GM12872 (cell line): ENCODE results near the gene PERM1.

Experiments
- TF ChIP-seq, protein P1 (sequence below): IDR thresholded peaks from 3 replicates; pipeline ENCODE4 v1.5.1; 2011; ENCODE audit warnings: low read depth, mild to moderate bottlenecking, low read length, moderate library complexity; ENCODE audit not compliant: insufficient read depth

PERM1 gene

DNA sequence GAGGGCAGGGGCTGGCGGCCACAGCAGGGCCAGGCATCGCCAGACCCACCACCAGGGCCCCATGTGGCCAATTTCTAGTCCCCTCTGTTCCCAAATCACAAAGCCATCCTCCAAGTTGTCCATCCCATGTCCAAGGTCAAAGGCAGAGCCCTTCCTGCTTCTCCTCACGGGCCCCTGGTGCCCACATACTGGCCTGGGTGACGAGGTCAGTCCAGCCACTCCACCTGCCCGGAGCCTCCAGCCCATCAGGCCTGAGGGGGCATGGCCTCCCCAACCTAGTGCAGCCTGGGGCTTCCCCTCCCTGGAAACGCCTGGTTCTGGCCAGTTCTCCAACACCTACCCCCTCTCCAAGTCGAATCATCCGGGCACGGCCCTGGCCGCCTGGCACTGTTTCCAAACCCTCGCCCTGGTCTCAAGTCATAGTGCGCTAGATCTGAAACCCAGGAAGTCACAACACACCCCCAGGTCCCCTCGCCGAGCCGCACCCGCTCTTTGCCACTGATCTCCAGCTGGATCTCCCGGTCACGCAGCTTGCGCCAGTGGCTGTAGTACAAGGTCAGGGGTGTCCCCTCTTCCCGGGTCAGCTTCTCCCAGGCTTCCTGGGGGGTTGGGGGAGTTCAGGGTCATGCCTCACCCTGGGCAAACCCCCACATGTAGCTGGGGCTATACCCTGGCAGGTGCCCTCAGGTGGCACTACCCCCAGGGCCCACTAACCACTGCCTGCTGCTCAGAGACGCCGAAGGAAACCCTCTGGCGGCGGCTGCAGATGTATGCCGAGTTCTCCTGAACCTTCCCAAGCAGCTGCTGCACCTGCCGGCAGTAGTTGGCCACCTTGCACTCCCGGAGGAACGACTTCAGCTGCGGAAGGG is 36.0 kb downstream of the PERM1 start:
- TF ChIP-seq, protein P1, sequence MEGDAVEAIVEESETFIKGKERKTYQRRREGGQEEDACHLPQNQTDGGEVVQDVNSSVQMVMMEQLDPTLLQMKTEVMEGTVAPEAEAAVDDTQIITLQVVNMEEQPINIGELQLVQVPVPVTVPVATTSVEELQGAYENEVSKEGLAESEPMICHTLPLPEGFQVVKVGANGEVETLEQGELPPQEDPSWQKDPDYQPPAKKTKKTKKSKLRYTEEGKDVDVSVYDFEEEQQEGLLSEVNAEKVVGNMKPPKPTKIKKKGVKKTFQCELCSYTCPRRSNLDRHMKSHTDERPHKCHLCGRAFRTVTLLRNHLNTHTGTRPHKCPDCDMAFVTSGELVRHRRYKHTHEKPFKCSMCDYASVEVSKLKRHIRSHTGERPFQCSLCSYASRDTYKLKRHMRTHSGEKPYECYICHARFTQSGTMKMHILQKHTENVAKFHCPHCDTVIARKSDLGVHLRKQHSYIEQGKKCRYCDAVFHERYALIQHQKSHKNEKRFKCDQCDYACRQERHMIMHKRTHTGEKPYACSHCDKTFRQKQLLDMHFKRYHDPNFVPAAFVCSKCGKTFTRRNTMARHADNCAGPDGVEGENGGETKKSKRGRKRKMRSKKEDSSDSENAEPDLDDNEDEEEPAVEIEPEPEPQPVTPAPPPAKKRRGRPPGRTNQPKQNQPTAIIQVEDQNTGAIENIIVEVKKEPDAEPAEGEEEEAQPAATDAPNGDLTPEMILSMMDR: no peak

DNA sequence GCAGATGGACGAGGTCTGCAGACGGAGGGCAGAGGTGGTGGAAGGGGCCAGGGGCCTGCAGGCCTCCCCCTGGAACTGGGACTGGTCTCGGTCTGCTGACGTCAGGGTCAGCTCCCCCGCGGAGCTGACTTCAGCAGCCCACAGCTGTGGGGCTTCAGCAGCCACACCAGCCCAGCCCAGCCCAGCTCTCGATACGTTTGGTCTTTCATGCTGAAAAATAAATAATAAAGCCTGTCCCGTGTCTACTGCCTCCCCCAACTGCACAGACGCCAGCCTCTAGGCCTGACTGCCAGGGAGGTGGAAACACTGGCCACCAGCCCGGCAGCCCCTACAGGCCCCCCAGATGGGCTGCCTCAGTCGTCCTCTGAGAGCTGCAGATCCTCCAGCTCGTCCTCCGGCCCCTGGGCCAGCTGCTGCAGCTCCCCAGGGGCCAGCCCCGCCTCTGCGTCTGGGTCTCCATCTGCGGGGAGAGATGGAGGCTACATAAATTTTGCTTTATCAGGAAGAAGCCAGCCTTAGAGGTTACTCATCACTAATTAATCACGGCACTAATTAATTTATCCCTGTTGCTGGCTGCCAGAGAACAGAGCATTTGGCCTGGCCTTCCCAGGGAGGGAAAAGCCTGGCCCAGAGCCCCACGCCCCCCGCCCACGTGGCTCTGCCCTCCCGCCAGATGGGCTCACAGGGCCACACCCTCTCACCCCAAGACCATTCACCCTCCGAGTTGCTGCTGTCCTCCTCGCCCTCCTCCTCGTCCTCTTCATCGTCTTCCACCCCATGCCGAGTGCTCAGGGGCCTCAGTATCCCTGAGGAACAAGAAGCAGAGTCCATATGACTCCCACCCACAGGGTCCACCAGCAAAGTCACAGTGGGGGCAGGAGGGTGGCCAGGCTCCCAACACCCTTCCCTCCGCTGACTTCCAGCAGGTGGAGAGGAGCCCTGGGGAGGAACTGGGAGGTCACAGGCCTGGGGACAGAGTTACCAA is 37.3 kb downstream of the PERM1 start:
- TF ChIP-seq, protein P1: no peak

DNA sequence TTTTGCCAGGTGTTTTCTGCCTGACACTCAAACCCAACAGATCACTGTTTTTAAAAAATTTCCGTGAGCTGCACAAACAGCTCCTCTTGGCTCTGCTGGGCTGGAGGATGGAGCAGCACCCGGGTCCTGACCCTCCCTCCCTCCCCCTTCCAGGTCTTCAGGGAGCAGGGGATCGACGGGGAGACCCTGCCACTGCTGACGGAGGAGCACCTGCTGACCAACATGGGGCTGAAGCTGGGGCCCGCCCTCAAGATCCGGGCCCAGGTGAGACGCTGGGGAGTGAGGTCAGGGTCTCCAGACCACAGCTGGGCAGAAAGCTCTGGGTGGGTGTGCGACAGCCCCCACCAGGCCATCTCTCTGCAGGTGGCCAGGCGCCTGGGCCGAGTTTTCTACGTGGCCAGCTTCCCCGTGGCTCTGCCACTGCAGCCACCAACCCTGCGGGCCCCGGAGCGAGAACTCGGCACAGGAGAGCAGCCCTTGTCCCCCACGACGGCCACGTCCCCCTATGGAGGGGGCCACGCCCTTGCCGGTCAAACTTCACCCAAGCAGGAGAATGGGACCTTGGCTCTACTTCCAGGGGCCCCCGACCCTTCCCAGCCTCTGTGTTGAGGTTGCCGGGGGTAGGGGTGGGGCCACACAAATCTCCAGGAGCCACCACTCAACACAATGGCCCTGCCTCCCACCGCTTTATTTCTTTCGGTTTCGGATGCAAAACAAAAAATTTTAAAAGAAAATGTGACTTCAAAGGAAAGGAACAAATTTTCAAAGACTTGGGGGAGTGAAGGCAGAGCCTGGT is 38.1 kb downstream of the PERM1 start:
- TF ChIP-seq, protein P1: no peak

DNA sequence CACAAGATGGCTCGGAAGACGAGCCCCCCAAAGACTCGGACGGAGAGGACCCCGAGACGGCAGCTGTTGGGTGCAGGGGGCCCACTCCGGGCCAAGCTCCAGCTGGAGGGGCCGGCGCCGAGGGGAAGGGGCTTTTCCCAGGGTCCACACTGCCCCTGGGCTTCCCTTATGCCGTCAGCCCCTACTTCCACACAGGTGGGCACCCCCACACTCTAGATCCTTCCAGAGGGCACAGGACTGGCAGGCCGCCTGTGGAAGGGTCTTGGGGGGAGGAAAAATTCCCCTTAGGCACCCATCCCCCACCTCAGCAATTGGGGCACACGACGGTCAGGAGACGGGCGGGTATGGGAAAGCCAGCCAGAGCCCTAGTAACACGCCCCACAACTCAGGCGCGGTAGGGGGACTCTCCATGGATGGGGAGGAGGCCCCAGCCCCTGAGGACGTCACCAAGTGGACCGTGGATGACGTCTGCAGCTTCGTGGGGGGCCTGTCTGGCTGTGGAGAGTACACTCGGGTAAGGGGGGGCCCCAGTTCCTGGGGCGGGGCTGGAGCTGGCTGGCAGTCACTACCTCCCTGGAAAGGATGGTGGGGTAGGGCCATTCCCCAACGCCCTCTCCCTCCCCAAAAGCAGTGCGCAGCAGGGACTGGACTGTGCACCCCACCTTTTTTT is 38.9 kb downstream of the PERM1 start:
- TF ChIP-seq, protein P1: no peak

DNA sequence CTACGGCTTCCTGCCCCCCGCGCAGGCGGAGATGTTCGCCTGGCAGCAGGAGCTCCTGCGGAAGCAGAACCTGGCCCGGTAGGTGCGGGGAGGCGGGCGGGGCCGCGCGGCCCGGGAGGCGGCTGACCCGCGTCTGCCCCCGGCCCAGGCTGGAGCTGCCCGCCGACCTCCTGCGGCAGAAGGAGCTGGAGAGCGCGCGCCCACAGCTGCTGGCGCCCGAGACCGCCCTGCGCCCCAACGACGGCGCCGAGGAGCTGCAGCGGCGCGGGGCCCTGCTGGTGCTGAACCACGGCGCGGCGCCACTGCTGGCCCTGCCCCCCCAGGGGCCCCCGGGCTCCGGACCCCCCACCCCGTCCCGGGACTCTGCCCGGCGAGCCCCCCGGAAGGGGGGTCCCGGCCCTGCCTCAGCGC is 39.5 kb downstream of the PERM1 start:
- TF ChIP-seq, protein P1: no peak

DNA sequence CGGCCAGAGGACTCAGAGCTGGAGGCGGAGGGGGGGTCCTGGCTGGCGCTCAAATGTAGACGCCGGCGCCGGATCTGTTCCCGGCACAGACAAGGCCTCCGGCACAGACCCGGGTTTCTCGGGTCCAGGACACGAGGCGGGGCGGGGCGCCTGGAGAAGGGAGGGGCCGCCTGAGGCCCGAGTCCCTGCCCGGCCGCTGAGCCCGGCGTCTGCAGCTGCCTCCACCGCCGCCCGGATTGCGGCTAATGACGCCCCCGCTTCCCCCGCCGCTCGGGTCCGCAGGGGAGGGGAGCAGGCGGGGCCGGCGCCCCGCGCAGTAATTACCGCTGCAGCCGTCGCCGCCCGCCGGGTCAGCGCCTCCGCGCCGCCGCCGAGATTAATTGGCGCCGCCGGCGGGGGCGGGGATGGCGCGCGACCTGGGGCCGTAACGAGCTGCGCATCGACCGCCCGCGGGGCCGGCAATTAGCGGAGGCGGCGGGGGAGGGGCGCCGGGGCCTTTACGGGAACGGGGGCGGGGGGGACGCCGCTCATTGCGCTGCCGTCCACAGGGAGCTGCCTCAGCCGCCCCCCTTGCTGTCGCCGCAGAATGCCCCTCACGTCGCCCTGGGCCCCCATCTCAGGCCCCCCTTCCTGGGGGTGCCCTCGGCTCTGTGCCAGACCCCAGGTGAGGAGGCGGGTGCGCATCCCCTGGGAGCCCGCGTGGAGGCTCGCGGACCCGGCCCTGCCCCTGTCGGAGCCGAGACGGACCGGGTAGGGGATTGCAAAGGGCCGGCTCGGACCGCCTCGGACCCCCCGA is 40.1 kb downstream of the PERM1 start:
- TF ChIP-seq, protein P1: no peak
